Pancreas (tissue), 10 donors: ENCODE results near the gene IFT172. TPM values are rescaled to one million over a fixed set of nuclear protein-coding genes. Genes with fewer than 3 reads are reported as not detected.
A peak's percentile ranks its signal among the peaks of the same experiment; 100 is the strongest.
"Not testable (repeated sequence)": the region's sequence is repeated elsewhere in the genome, so short reads cannot be mapped to it uniquely, and the experiment has no call there.

ENCODE experiments used
- ATAC-seq, 4 donors: fragments of 200-7000 bp; cut with Tn5 transposase; one replicate each; pipeline versions ENCODE4 v1.8.0 to v1.9.1; 2020; ENCODE audit warnings: mild to moderate bottlenecking in 4 of 4, moderate library complexity in 4 of 4
- DNase-seq, 6 donors: peaks; one replicate each; pipeline ENCODE4 v3.0.0-alpha.2; 2020
- FAIRE-seq: peaks from 2 replicates; lab custom pipeline; 2012; peaks lifted over from hg19 to GRCh38; lab: Jason Lieb, UNC
- H3K27ac ChIP-seq, 4 donors: fragments of 200-600 bp; sonication (generic); 1 replicate in 3 of 4; 2 replicates in 1 of 4; pipeline versions ENCODE4 v1.5.0 to v1.8.0; 2020
- H3K27me3 ChIP-seq, 4 donors: fragments of 200-600 bp; one replicate each; pipeline ENCODE4 v1.8.0; 2021
- H3K36me3 ChIP-seq, 3 donors: fragments of 200-600 bp; sonication (generic) in 1 of 3; one replicate each; pipeline versions ENCODE4 v1.5.0 to v1.8.0; 2020 to 2021
- H3K4me1 ChIP-seq, 3 donors: fragments of 200-600 bp; one replicate each; pipeline ENCODE4 v1.8.0; 2021
- H3K4me3 ChIP-seq, 4 donors: fragments of 200-600 bp; sonication (generic) in 2 of 4; one replicate each; pipeline versions ENCODE4 v1.5.0 to v1.8.0; 2020 to 2021
- H3K9me3 ChIP-seq, 4 donors: fragments of 200-600 bp; one replicate each; pipeline ENCODE4 v1.8.0; 2021
- CTCF ChIP-seq, 4 donors: fragments of 200-600 bp; sonication (generic) in 3 of 4; IDR thresholded peaks; one replicate each; pipeline versions ENCODE4 v1.5.0 to v1.8.0; 2021; ENCODE audit warnings: antibody characterized with exemption in 4 of 4
- WGBS, 2 donors: extraction: QIAGEN DNeasy Blood & Tissue Kit; methylation state at CpG; one replicate each; pipeline ENCODE4 v1.1.7; 2013; 5-methylcytosine and 5-hydroxymethylcytosine counted together
- intact Hi-C, 3 donors: fragments of 100-400 bp; cut with DNase I; formaldehyde crosslinking; loops; one replicate each; pipeline versions ENCODE4 v1.11.1 to v1.14.2; 2022
- polyA plus RNA-seq, 2 donors: library from polyadenylated mRNA; stranded (reverse); fragments of 200-250 nt; gene quantifications; one replicate each; pipeline ENCODE4 v1.2.3, GENCODE V29; 2013
- total RNA-seq, 6 donors: library from RNA; stranded (reverse); fragmentation: NEBNext Ultra II Directional in 4 of 6; extraction: Animal tissue kit (Norgen Biotek cat#: 25700) in 4 of 6; gene quantifications; one replicate each; pipeline versions ENCODE4 v1.2.1 to v1.2.4, GENCODE V29; 2021 to 2023
- donor health status: healthy with polysubstance abuse.
- donor health status: DM: no; HTN: no; CAD: no; lungs with moderate emphysema.
- donor health status: DM: no; HTN: no; CAD: no.
- donor health status: control.
- donor health status: control.
- donor health status: Bipolar disorder and iron deficiency.
- donor health status: DM: yes; HTN: yes; CAD: no.
- donor health status: DM: no; HTN: no; CAD: no.
- donor health status: DM: no; HTN: no; CAD: no.
- donor health status: DM: yes; HTN: yes; CAD: no.

IFT172 gene
- total RNA-seq: 10 to 100 TPM; 10.1 to 28.2 (median 14.7) TPM
- polyA plus RNA-seq: 10 to 100 TPM; 35.1 to 56.2 TPM

GRCh38 chr2:27489498-27490397, at the start of gene IFT172:
Gene IFT172, minus strand, starts transcription at chr2:27489743. Its CDS starts 90 bp downstream, at chr2:27489653.
- intact Hi-C loops: loop anchor here in 1 of 3 donors (10.0 kb wide), 1 partner anchor 85 kb away; no protein-coding TSS in a partner anchor
- Histone ChIP-seq H3K27me3 (no peaks in the 10 kb centered on the region), H3K9me3 (no peaks in the 10 kb centered on the region), H3K4me3 (peak within 1 kb of the TSS; percentile 38 to 61 (median 45)), H3K27ac (peak within 1 kb of the TSS; percentile 43 to 75 (median 58)), H3K36me3 (no peaks in the 10 kb centered on the region), H3K4me1 (peaks cover 0 to 8% (median 0%) of the 10 kb centered on the region in 3 donors)
- TF ChIP-seq CTCF (IDR thresholded peaks at IDR 0.05): no peak
- peak; percentile 97 to 99 (median 98) for ATAC-seq
- peak; percentile 96 to 100 (median 99) for DNase-seq
- WGBS, 2 donors: 6 to 7% methylated on average over 43 of the region's 43 CpGs
- peak; percentile 87 for FAIRE-seq

- FAIRE-seq, intact Hi-C loops, H3K27me3 ChIP-seq, H3K4me1 ChIP-seq, H3K4me3 ChIP-seq, H3K9me3 ChIP-seq, DNase-seq, ATAC-seq, H3K27ac ChIP-seq, H3K36me3 ChIP-seq: not testable (repeated sequence)
- WGBS, 2 donors: 43 to 58% methylated on average over 4 of the region's 6 CpGs
These were observed 49.4 kb upstream of the IFT172 start for GRCh38 chr2:27538839-27539450.

- no peak overlapping the region for H3K4me3 ChIP-seq
- WGBS, 2 donors: 37 to 50% methylated on average over 4 of the region's 4 CpGs
- no peaks in the 10 kb centered on the region for H3K4me1 ChIP-seq
- H3K36me3 ChIP-seq: no peaks in the 10 kb centered on the region
- no peak for ATAC-seq
- FAIRE-seq: no peak
- no peaks in the 10 kb centered on the region for H3K9me3 ChIP-seq
- no peak for TF ChIP-seq CTCF (IDR thresholded peaks at IDR 0.05)
- intact Hi-C loops: no loop called here
- DNase-seq: no peak
- no peak overlapping the region for H3K27ac ChIP-seq
- no peaks in the 10 kb centered on the region for H3K27me3 ChIP-seq
These were observed 47.7 kb upstream of the IFT172 start for GRCh38 chr2:27537287-27537686.

- Histone ChIP-seq H3K9me3 (no peaks in the 10 kb centered on the region), H3K27me3 (no peaks in the 10 kb centered on the region), H3K27ac (no peak overlapping the region), H3K4me1 (no peaks in the 10 kb centered on the region), H3K4me3 (no peak overlapping the region), H3K36me3 (no peaks in the 10 kb centered on the region)
- WGBS, 2 donors: 87 to 91% methylated on average over 2 of the region's 2 CpGs
- intact Hi-C loops: no loop called here
- ATAC-seq (no peak), DNase-seq (no peak), FAIRE-seq (no peak)
- no peak for TF ChIP-seq CTCF (IDR thresholded peaks at IDR 0.05)
These were observed 42.4 kb upstream of the IFT172 start for GRCh38 chr2:27531983-27532382.

GRCh38 chr2:27527182-27527581, 37.6 kb upstream of the IFT172 start:
- H3K4me3 ChIP-seq: no peak overlapping the region
- DNase-seq (no peak), FAIRE-seq (no peak), ATAC-seq (peak in 1 of 4 donors; percentile 41)
- H3K9me3 ChIP-seq: no peaks in the 10 kb centered on the region
- H3K4me1 ChIP-seq: no peaks in the 10 kb centered on the region
- 48% methylated on average over 3 of the region's 3 CpGs for WGBS, 2 donors
- no peak for TF ChIP-seq CTCF (IDR thresholded peaks at IDR 0.05)
- intact Hi-C loops: no loop called here
- no peaks in the 10 kb centered on the region for H3K27me3 ChIP-seq
- H3K27ac ChIP-seq: no peak overlapping the region
- no peaks in the 10 kb centered on the region for H3K36me3 ChIP-seq
